HL-60 (cell line): ENCODE measurements around the gene RASAL2.

Source experiments
- CTCF ChIP-seq: IDR thresholded peaks from one replicate; pipeline ENCODE4 v1.5.1; 2011; ENCODE audit warnings: low read length, control low read depth, inconsistent platforms; ENCODE audit not compliant: insufficient read depth
- GABPA ChIP-seq: IDR thresholded peaks from 2 replicates; pipeline ENCODE4 v1.6.1; 2012; ENCODE audit warnings: low read depth
- POLR2AphosphoS5 ChIP-seq: IDR thresholded peaks from 2 replicates; pipeline ENCODE4 v1.6.1; 2012; ENCODE audit warnings: low read depth
- REST ChIP-seq: IDR thresholded peaks from 2 replicates; pipeline ENCODE4 v1.6.1; 2012; ENCODE audit warnings: low read depth; ENCODE audit not compliant: insufficient replicate concordance

GRCh38 chr1:178520803-178521202, 426.9 kb downstream of the RASAL2 start:
- no peak for TF ChIP-seq CTCF
- TF ChIP-seq POLR2AphosphoS5 = no peak
- TF ChIP-seq REST = no peak
- no peak for TF ChIP-seq GABPA
